H9 (cell line): Measurements from ENCODE around the gene ANKRD44. TPM values are rescaled to one million over a fixed set of nuclear protein-coding genes. Genes with fewer than 3 reads are reported as not detected.

Experiments
- DNase-seq: peaks from one replicate; pipeline ENCODE4 v3.0.0-alpha.2; 2017
- H2AFZ ChIP-seq: one replicate; pipeline ENCODE4 v1.6.1; 2013; ENCODE audit warnings: mild to moderate bottlenecking, low read length, control low read depth, moderate library complexity
- H2AK5ac ChIP-seq: 2 replicates; pipeline ENCODE4 v1.6.1; 2013; ENCODE audit warnings: low read length, control low read depth, mixed read lengths; ENCODE audit not compliant: insufficient read length
- H2BK120ac ChIP-seq: one replicate; pipeline ENCODE4 v1.6.1; 2013; ENCODE audit warnings: low read depth, mild to moderate bottlenecking, low read length, control low read depth, inconsistent platforms; ENCODE audit not compliant: poor library complexity, severe bottlenecking
- H2BK12ac ChIP-seq: 2 replicates; pipeline ENCODE4 v1.6.1; 2013; ENCODE audit warnings: low read length, control low read depth, mixed read lengths, low read depth; ENCODE audit not compliant: insufficient read length
- H2BK15ac ChIP-seq: 2 replicates; pipeline ENCODE4 v1.6.1; 2013; ENCODE audit warnings: low read depth, low read length, control low read depth
- H2BK20ac ChIP-seq: one replicate; pipeline ENCODE4 v1.6.1; 2013; ENCODE audit warnings: low read depth, mild to moderate bottlenecking, low read length, control low read depth, inconsistent platforms; ENCODE audit not compliant: poor library complexity, severe bottlenecking
- H2BK5ac ChIP-seq: 2 replicates; pipeline ENCODE4 v1.6.1; 2013; ENCODE audit warnings: low read length, control low read depth, mixed read lengths; ENCODE audit not compliant: insufficient read length
- H3K14ac ChIP-seq: 2 replicates; pipeline ENCODE4 v1.6.1; 2013; ENCODE audit warnings: low read length, control low read depth; ENCODE audit not compliant: insufficient read depth
- H3K18ac ChIP-seq: 2 replicates; pipeline ENCODE4 v1.6.1; 2013; ENCODE audit warnings: low read depth, mild to moderate bottlenecking, mixed read lengths, low read length, control low read depth; ENCODE audit not compliant: insufficient read length
- H3K23ac ChIP-seq: 2 replicates; pipeline ENCODE4 v1.6.1; 2013; ENCODE audit warnings: low read length, control low read depth, mixed read lengths, low read depth; ENCODE audit not compliant: insufficient read length
- H3K23me2 ChIP-seq: 2 replicates; pipeline ENCODE4 v1.6.1; 2013; ENCODE audit warnings: low read depth, mild to moderate bottlenecking, mixed read lengths, low read length, control low read depth; ENCODE audit not compliant: insufficient read length, poor library complexity, severe bottlenecking
- H3K27ac ChIP-seq: 2 replicates; pipeline ENCODE4 v1.5.1; 2013; ENCODE audit warnings: low read length, control low read depth, mixed read lengths, low read depth; ENCODE audit not compliant: insufficient read length
- H3K27me3 ChIP-seq: 2 replicates; pipeline ENCODE4 v1.6.1; 2013; ENCODE audit warnings: low read length, control low read depth, inconsistent platforms; ENCODE audit not compliant: insufficient read depth
- H3K4ac ChIP-seq: 2 replicates; pipeline ENCODE4 v1.6.1; 2013; ENCODE audit warnings: low read depth, mild to moderate bottlenecking, control low read depth, inconsistent platforms, low read length, moderate library complexity
- H3K4me1 ChIP-seq: 2 replicates; pipeline ENCODE4 v1.6.1; 2013; ENCODE audit warnings: low read length, control low read depth, inconsistent platforms; ENCODE audit not compliant: insufficient read depth
- H3K4me2 ChIP-seq: 2 replicates; pipeline ENCODE4 v1.6.1; 2013; ENCODE audit warnings: low read length, control low read depth, mixed read lengths; ENCODE audit not compliant: insufficient read length, insufficient read depth
- H3K56ac ChIP-seq: 2 replicates; pipeline ENCODE4 v1.6.1; 2013; ENCODE audit warnings: low read depth, mild to moderate bottlenecking, mixed read lengths, low read length, control low read depth; ENCODE audit not compliant: insufficient read length
- H3K79me1 ChIP-seq: 2 replicates; pipeline ENCODE4 v1.6.1; 2013; ENCODE audit warnings: low read depth, mild to moderate bottlenecking, moderate library complexity, low read length, control low read depth, inconsistent platforms; ENCODE audit not compliant: insufficient read depth, poor library complexity, severe bottlenecking
- H3K79me2 ChIP-seq: 2 replicates; pipeline ENCODE4 v1.6.1; 2013; ENCODE audit warnings: low read length, control low read depth, inconsistent platforms; ENCODE audit not compliant: insufficient read depth
- H3K9ac ChIP-seq: 2 replicates; pipeline ENCODE4 v1.6.1; 2013; ENCODE audit warnings: low read length, control low read depth, mixed read lengths; ENCODE audit not compliant: insufficient read length; ENCODE audit errors: extremely low read depth
- H3K9me3 ChIP-seq: one replicate; pipeline ENCODE4 v1.6.1; 2013; ENCODE audit warnings: low read depth, low read length, inconsistent platforms; ENCODE audit not compliant: control insufficient read depth
- H3T11ph ChIP-seq: one replicate; pipeline ENCODE4 v1.6.1; 2013; ENCODE audit warnings: mild to moderate bottlenecking, low read length, control low read depth, inconsistent platforms
- H4K20me1 ChIP-seq: one replicate; pipeline ENCODE4 v1.6.1; 2013; ENCODE audit not compliant: control insufficient read depth, insufficient read length, insufficient read depth
- H4K5ac ChIP-seq: 2 replicates; pipeline ENCODE4 v1.6.1; 2013; ENCODE audit warnings: low read depth, mild to moderate bottlenecking, mixed read lengths, low read length, control low read depth; ENCODE audit not compliant: insufficient read length
- H4K8ac ChIP-seq: replicated peaks from 2 replicates; pipeline ENCODE4 v1.6.1; 2013; ENCODE audit warnings: low read length, control low read depth, mixed read lengths, low read depth; ENCODE audit not compliant: insufficient read length
- H4K91ac ChIP-seq: 2 replicates; pipeline ENCODE4 v1.6.1; 2013; ENCODE audit warnings: low read depth, mild to moderate bottlenecking, moderate library complexity, mixed read lengths, low read length, control low read depth; ENCODE audit not compliant: insufficient read length
- H3K27ac Mint-ChIP-seq, 3 experiments: 2 replicates in 2 of 3; 3 replicates in 1 of 3; pipeline ENCODE4 v1.8.0; 2020 to 2021; ENCODE audit warnings: mixed read lengths in 3 of 3, mild to moderate bottlenecking in 1 of 3, moderate library complexity in 1 of 3
- H3K27me3 Mint-ChIP-seq: 2 replicates; pipeline ENCODE4 v1.8.0; 2021; ENCODE audit warnings: low read depth, mild to moderate bottlenecking, moderate library complexity, mixed read lengths
- H3K36me3 Mint-ChIP-seq, 3 experiments: 2 replicates in 2 of 3; 3 replicates in 1 of 3; pipeline ENCODE4 v1.8.0; 2020 to 2021; ENCODE audit warnings: low read depth in 3 of 3, mixed read lengths in 3 of 3; ENCODE audit not compliant: insufficient read depth in 1 of 3
- H3K4me1 Mint-ChIP-seq, 2 experiments: 2 replicates each; pipeline ENCODE4 v1.8.0; 2020; ENCODE audit warnings: mixed read lengths in 2 of 2
- H3K4me3 Mint-ChIP-seq, 2 experiments: 2 replicates in 1 of 2; 3 replicates in 1 of 2; pipeline ENCODE4 v1.8.0; 2020 to 2021; ENCODE audit warnings: mild to moderate bottlenecking in 2 of 2, mixed read lengths in 2 of 2, moderate library complexity in 1 of 2
- H3K9me3 Mint-ChIP-seq, 2 experiments: 2 replicates in 1 of 2; 3 replicates in 1 of 2; pipeline ENCODE4 v1.8.0; 2020; ENCODE audit warnings: mild to moderate bottlenecking in 2 of 2, mixed read lengths in 2 of 2, moderate library complexity in 1 of 2
- WGBS: extraction: QIAGEN DNeasy Blood & Tissue Kit; methylation state at CpG from one replicate; pipeline ENCODE4 v1.1.7; 2013; ENCODE audit warnings: missing lambda C conversion rate, low lambda C conversion rate, mixed read lengths; ENCODE audit not compliant: insufficient read length; ENCODE audit errors: extremely low coverage; 5-methylcytosine and 5-hydroxymethylcytosine counted together
- total RNA-seq: library from RNA; stranded (reverse); gene quantifications from 2 replicates; pipeline ENCODE4 v1.2.1, GENCODE V29; 2021
- TF ChIP-seq, protein P1 (sequence below): fragments of 200-600 bp; sonication (generic); conservative IDR thresholded peaks from 3 replicates; pipeline ENCODE4 v1.8.0; 2021; ENCODE audit warnings: antibody characterized with exemption, mild to moderate bottlenecking

Gene ANKRD44
- total RNA-seq, 1 experiment from 2014 or later: 1.9 TPM

DNA sequence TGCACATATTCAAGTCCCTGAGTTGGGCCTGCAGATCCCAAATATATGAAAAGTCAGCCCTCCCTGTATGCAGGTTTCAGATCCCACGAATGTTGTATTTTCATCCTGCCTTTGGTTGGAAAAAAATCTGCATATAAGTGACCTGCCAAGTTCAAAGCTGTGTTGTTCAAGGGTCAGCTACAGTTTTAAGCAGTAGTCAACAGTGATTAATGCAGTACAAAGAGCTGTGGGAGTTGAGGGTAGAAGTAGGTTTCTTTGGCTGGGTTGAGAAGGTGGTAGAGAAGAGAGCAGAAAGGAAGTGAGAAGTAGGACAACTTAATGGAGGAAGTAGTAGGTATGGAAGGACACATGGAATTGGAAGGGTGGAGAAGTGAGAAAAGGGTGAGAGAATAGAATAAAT is 127.9 kb downstream of the ANKRD44 start:
- no peak overlapping the region for H3K4ac ChIP-seq
- H2BK120ac ChIP-seq: no peak overlapping the region
- H3K79me2 ChIP-seq: no peaks in the 10 kb centered on the region
- WGBS: no CpG with 5 or more reads among the region's 1 CpG
- no peaks in the 10 kb centered on the region; the same call in 1 of the 2 replicates for H3K27me3 Mint-ChIP-seq
- H3K27ac Mint-ChIP-seq: no peak overlapping the region
- H2AK5ac ChIP-seq: no peak overlapping the region
- no peaks in the 10 kb centered on the region for H3K9me3 ChIP-seq
- H3K36me3 Mint-ChIP-seq: no peaks in the 10 kb centered on the region; a peak in 1 of 7 replicates
- TF ChIP-seq, protein P1, sequence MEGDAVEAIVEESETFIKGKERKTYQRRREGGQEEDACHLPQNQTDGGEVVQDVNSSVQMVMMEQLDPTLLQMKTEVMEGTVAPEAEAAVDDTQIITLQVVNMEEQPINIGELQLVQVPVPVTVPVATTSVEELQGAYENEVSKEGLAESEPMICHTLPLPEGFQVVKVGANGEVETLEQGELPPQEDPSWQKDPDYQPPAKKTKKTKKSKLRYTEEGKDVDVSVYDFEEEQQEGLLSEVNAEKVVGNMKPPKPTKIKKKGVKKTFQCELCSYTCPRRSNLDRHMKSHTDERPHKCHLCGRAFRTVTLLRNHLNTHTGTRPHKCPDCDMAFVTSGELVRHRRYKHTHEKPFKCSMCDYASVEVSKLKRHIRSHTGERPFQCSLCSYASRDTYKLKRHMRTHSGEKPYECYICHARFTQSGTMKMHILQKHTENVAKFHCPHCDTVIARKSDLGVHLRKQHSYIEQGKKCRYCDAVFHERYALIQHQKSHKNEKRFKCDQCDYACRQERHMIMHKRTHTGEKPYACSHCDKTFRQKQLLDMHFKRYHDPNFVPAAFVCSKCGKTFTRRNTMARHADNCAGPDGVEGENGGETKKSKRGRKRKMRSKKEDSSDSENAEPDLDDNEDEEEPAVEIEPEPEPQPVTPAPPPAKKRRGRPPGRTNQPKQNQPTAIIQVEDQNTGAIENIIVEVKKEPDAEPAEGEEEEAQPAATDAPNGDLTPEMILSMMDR: no peak
- H3K9ac ChIP-seq: no peak overlapping the region
- no peak overlapping the region for H3K14ac ChIP-seq
- H3K9me3 Mint-ChIP-seq: no peaks in the 10 kb centered on the region
- H2BK20ac ChIP-seq: no peak overlapping the region
- no peak overlapping the region for H3K4me2 ChIP-seq
- no peak overlapping the region for H3T11ph ChIP-seq
- H2BK5ac ChIP-seq: no peak overlapping the region
- no peak overlapping the region for H3K27ac ChIP-seq
- H3K4me3 Mint-ChIP-seq: no peak overlapping the region
- no peak overlapping the region for H2AFZ ChIP-seq
- no peak overlapping the region for H2BK15ac ChIP-seq
- H3K23me2 ChIP-seq: no peaks in the 10 kb centered on the region
- no peak overlapping the region for H3K23ac ChIP-seq
- H3K79me1 ChIP-seq: no peaks in the 10 kb centered on the region
- H3K56ac ChIP-seq: no peak overlapping the region
- no peaks in the 10 kb centered on the region for H4K20me1 ChIP-seq
- no peak overlapping the region for H2BK12ac ChIP-seq
- H3K4me1 ChIP-seq: no peaks in the 10 kb centered on the region
- DNase-seq: no peak
- no peaks in the 10 kb centered on the region for H3K27me3 ChIP-seq
- H4K8ac ChIP-seq: no peak overlapping the region
- H4K91ac ChIP-seq: no peak overlapping the region
- no peak overlapping the region for H4K5ac ChIP-seq
- no peak overlapping the region for H3K18ac ChIP-seq
- H3K4me1 Mint-ChIP-seq: no peaks in the 10 kb centered on the region
